ENCODE measurements around the gene CDYL. TPM values are rescaled to one million over a fixed set of nuclear protein-coding genes. Genes with fewer than 3 reads are reported as not detected.

CDYL gene
- polyA plus RNA-seq, 3 donors = 2.9 to 21.2 (median 4.2) TPM

GRCh38 chr6:4936681-4937041 is 160.5 kb downstream of the CDYL start:
- intact Hi-C loops (cut with micrococcal nuclease) = loop anchor here in 1 of 2 donors (10.0 kb wide), 1 partner anchor 162 kb away; the partner anchor contains the start of gene CDYL
- Histone ChIP-seq H3K4me1 (ENCODE audit: control insufficient read depth in 1 of 2, insufficient read depth in 2 of 2, low read length in 2 of 2) (peaks cover 0 to under 1% of the 10 kb centered on the region in 2 donors), H3K4me3 (replicated peaks in 1 of 3; ENCODE audit: low read depth in 2 of 3, low read length in 3 of 3) (no peak overlapping the region), H3K4me2 (replicated peaks; ENCODE audit: extremely low read depth, low read length, poor library complexity, severe bottlenecking) (no peak overlapping the region), H3K27ac (ENCODE audit: low read depth in 1 of 2, low read length in 2 of 2) (no peak overlapping the region), H2AFZ (ENCODE audit: insufficient read depth, low read depth, low read length, poor library complexity, severe bottlenecking) (no peak overlapping the region), H3K36me3 (replicated peaks in 1 of 2; ENCODE audit: control insufficient read depth in 1 of 2, insufficient read depth in 2 of 2, low read length in 2 of 2) (peaks cover 19 to 60% of the 10 kb centered on the region in 2 donors), H3K9ac (ENCODE audit: insufficient read depth, low read length, poor library complexity, severe bottlenecking) (no peak overlapping the region), H4K20me1 (ENCODE audit: insufficient read depth, low read length) (peaks cover 82% of the 10 kb centered on the region), H3K9me3 (replicated peaks in 1 of 2; ENCODE audit: control insufficient read depth in 1 of 2, insufficient read depth in 1 of 2, low read length in 2 of 2) (no peaks in the 10 kb centered on the region), H3K27me3 (ENCODE audit: control insufficient read depth in 2 of 2, insufficient read depth in 2 of 2, low read length in 2 of 2) (no peaks in the 10 kb centered on the region), H3K79me2 (ENCODE audit: insufficient read depth, low read length) (peaks cover 5% of the 10 kb centered on the region)
- Mint-ChIP-seq H3K27ac (peak overlapping the region in 1 of 7 donors; percentile 18), H3K27me3 (ENCODE audit: low read depth in 3 of 3) (no peaks in the 10 kb centered on the region), H3K4me3 (no peak overlapping the region), H3K36me3 (peaks cover 46 to 56% of the 10 kb centered on the region in 2 donors), H3K4me1 (peaks cover 4% of the 10 kb centered on the region), H3K9me3 (peaks cover 0 to 2% (median 0%) of the 10 kb centered on the region in 7 donors)
- WGBS (ENCODE audit: insufficient coverage) = 20% methylated on average over 1 of the region's 4 CpGs
- DNase-seq = peak in 2 of 3 donors; percentile 21 to 23
- TF ChIP-seq, protein P1, sequence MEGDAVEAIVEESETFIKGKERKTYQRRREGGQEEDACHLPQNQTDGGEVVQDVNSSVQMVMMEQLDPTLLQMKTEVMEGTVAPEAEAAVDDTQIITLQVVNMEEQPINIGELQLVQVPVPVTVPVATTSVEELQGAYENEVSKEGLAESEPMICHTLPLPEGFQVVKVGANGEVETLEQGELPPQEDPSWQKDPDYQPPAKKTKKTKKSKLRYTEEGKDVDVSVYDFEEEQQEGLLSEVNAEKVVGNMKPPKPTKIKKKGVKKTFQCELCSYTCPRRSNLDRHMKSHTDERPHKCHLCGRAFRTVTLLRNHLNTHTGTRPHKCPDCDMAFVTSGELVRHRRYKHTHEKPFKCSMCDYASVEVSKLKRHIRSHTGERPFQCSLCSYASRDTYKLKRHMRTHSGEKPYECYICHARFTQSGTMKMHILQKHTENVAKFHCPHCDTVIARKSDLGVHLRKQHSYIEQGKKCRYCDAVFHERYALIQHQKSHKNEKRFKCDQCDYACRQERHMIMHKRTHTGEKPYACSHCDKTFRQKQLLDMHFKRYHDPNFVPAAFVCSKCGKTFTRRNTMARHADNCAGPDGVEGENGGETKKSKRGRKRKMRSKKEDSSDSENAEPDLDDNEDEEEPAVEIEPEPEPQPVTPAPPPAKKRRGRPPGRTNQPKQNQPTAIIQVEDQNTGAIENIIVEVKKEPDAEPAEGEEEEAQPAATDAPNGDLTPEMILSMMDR (IDR thresholded peaks at IDR 0.05) = peak; percentile 61

GRCh38 chr6:4937414-4937813 is 161.2 kb downstream of the CDYL start:
- TF ChIP-seq, protein P1 (IDR thresholded peaks at IDR 0.05) = no peak
- H3K4me3 ChIP-seq (replicated peaks in 1 of 3; ENCODE audit: low read depth in 2 of 3, low read length in 3 of 3) = no peak overlapping the region
- Mint-ChIP-seq H3K4me3 (no peak overlapping the region), H3K4me1 (peaks cover 11% of the 10 kb centered on the region), H3K27ac (no peak overlapping the region), H3K9me3 (peaks cover 0 to 2% (median 0%) of the 10 kb centered on the region in 7 donors), H3K36me3 (peaks cover 46 to 53% of the 10 kb centered on the region in 2 donors), H3K27me3 (ENCODE audit: low read depth in 3 of 3) (no peaks in the 10 kb centered on the region)
- peaks cover 82% of the 10 kb centered on the region for H4K20me1 ChIP-seq (ENCODE audit: insufficient read depth, low read length)
- DNase-seq = no peak
- intact Hi-C loops (cut with micrococcal nuclease) = loop anchor here in 1 of 2 donors (10.0 kb wide), 1 partner anchor 163 kb away; the partner anchor contains the start of gene CDYL
- no peaks in the 10 kb centered on the region for H3K27me3 ChIP-seq (ENCODE audit: control insufficient read depth in 2 of 2, insufficient read depth in 2 of 2, low read length in 2 of 2)
- WGBS (ENCODE audit: insufficient coverage) = 100% methylated on average over 3 of the region's 9 CpGs
- H3K4me2 ChIP-seq (replicated peaks; ENCODE audit: extremely low read depth, low read length, poor library complexity, severe bottlenecking) = no peak overlapping the region
- peaks cover 5 to 8% of the 10 kb centered on the region in 2 donors for H3K4me1 ChIP-seq (ENCODE audit: control insufficient read depth in 1 of 2, insufficient read depth in 2 of 2, low read length in 2 of 2)
- H3K79me2 ChIP-seq (ENCODE audit: insufficient read depth, low read length) = no peaks in the 10 kb centered on the region
- H2AFZ ChIP-seq (ENCODE audit: insufficient read depth, low read depth, low read length, poor library complexity, severe bottlenecking) = no peak overlapping the region
- no peak overlapping the region for H3K9ac ChIP-seq (ENCODE audit: insufficient read depth, low read length, poor library complexity, severe bottlenecking)
- peaks cover 19 to 60% of the 10 kb centered on the region in 2 donors for H3K36me3 ChIP-seq (replicated peaks in 1 of 2; ENCODE audit: control insufficient read depth in 1 of 2, insufficient read depth in 2 of 2, low read length in 2 of 2)
- no peaks in the 10 kb centered on the region for H3K9me3 ChIP-seq (replicated peaks in 1 of 2; ENCODE audit: control insufficient read depth in 1 of 2, insufficient read depth in 1 of 2, low read length in 2 of 2)
- H3K27ac ChIP-seq (ENCODE audit: low read depth in 1 of 2, low read length in 2 of 2) = no peak overlapping the region
